ENCODE measurements around the gene RCAN2. TPM values are rescaled to one million over a fixed set of nuclear protein-coding genes. Genes with fewer than 3 reads are reported as not detected.

RCAN2 gene
- total RNA-seq, 1 donor from 2014 or later, result 1.6 TPM

GRCh38 chr6:46220352-46221221 is 270.7 kb downstream of the RCAN2 start:
- peaks cover 0 to 2% (median 2%) of the 10 kb centered on the region in 3 donors for H3K4me1 ChIP-seq (ENCODE audit: control insufficient read depth in 3 of 3, insufficient read depth in 3 of 3, low read length in 3 of 3)
- no peak overlapping the region for H3K27ac ChIP-seq (ENCODE audit: low read depth, low read length)
- peaks cover 0 to 6% (median 0%) of the 10 kb centered on the region in 3 donors for H3K36me3 ChIP-seq (ENCODE audit: control insufficient read depth in 3 of 3, insufficient read depth in 3 of 3, low read length in 3 of 3)
- no peaks in the 10 kb centered on the region for H3K9me3 ChIP-seq (ENCODE audit: control insufficient read depth in 3 of 3, low read length in 3 of 3)
- H3K9ac ChIP-seq (ENCODE audit: low read depth in 1 of 3, low read length in 3 of 3), result no peak overlapping the region
- no peaks in the 10 kb centered on the region for H3K27me3 ChIP-seq (ENCODE audit: control insufficient read depth in 3 of 3, insufficient read depth in 3 of 3, low read length in 3 of 3)
- H3K4me3 ChIP-seq (ENCODE audit: low read length in 3 of 3), result no peak overlapping the region

GRCh38 chr6:46219661-46220060 is 271.6 kb downstream of the RCAN2 start:
- Histone ChIP-seq H3K4me3 (ENCODE audit: low read length in 3 of 3) (no peak overlapping the region), H3K9ac (ENCODE audit: low read depth in 1 of 3, low read length in 3 of 3) (no peak overlapping the region), H3K27ac (ENCODE audit: low read depth, low read length) (no peak overlapping the region), H3K9me3 (ENCODE audit: control insufficient read depth in 3 of 3, low read length in 3 of 3) (no peaks in the 10 kb centered on the region), H3K36me3 (ENCODE audit: control insufficient read depth in 3 of 3, insufficient read depth in 3 of 3, low read length in 3 of 3) (peaks cover 0 to 6% (median 0%) of the 10 kb centered on the region in 3 donors), H3K27me3 (ENCODE audit: control insufficient read depth in 3 of 3, insufficient read depth in 3 of 3, low read length in 3 of 3) (no peaks in the 10 kb centered on the region), H3K4me1 (ENCODE audit: control insufficient read depth in 3 of 3, insufficient read depth in 3 of 3, low read length in 3 of 3) (peaks cover 0 to 2% (median 2%) of the 10 kb centered on the region in 3 donors)

- Histone ChIP-seq H3K36me3 (ENCODE audit: control insufficient read depth in 3 of 3, insufficient read depth in 3 of 3, low read length in 3 of 3) (peaks cover 0 to 6% (median 0%) of the 10 kb centered on the region in 3 donors), H3K9ac (ENCODE audit: low read depth in 1 of 3, low read length in 3 of 3) (no peak overlapping the region), H3K9me3 (ENCODE audit: control insufficient read depth in 3 of 3, low read length in 3 of 3) (no peaks in the 10 kb centered on the region), H3K4me1 (ENCODE audit: control insufficient read depth in 3 of 3, insufficient read depth in 3 of 3, low read length in 3 of 3) (peaks cover 0 to 2% (median 2%) of the 10 kb centered on the region in 3 donors), H3K27ac (ENCODE audit: low read depth, low read length) (no peak overlapping the region), H3K4me3 (ENCODE audit: low read length in 3 of 3) (no peak overlapping the region), H3K27me3 (ENCODE audit: control insufficient read depth in 3 of 3, insufficient read depth in 3 of 3, low read length in 3 of 3) (no peaks in the 10 kb centered on the region)
These were observed 272.8 kb downstream of the RCAN2 start for GRCh38 chr6:46218457-46218856.

- H3K4me3 ChIP-seq (ENCODE audit: low read length in 3 of 3), result no peak overlapping the region
- H3K27ac ChIP-seq (ENCODE audit: low read depth, low read length), result no peak overlapping the region
- H3K4me1 ChIP-seq (ENCODE audit: control insufficient read depth in 3 of 3, insufficient read depth in 3 of 3, low read length in 3 of 3), result peaks cover 0 to 2% (median 2%) of the 10 kb centered on the region in 3 donors
- no peaks in the 10 kb centered on the region for H3K9me3 ChIP-seq (ENCODE audit: control insufficient read depth in 3 of 3, low read length in 3 of 3)
- no peak overlapping the region for H3K9ac ChIP-seq (ENCODE audit: low read depth in 1 of 3, low read length in 3 of 3)
- H3K27me3 ChIP-seq (ENCODE audit: control insufficient read depth in 3 of 3, insufficient read depth in 3 of 3, low read length in 3 of 3), result no peaks in the 10 kb centered on the region
- H3K36me3 ChIP-seq (ENCODE audit: control insufficient read depth in 3 of 3, insufficient read depth in 3 of 3, low read length in 3 of 3), result peaks cover 0 to 4% (median 0%) of the 10 kb centered on the region in 3 donors
These were observed 273.5 kb downstream of the RCAN2 start for GRCh38 chr6:46217671-46218131.

GRCh38 chr6:46216879-46217278 is 274.4 kb downstream of the RCAN2 start:
- no peak overlapping the region for H3K27ac ChIP-seq (ENCODE audit: low read depth, low read length)

GRCh38 chr6:46215777-46216176 is 275.5 kb downstream of the RCAN2 start:
- no peaks in the 10 kb centered on the region for H3K9me3 ChIP-seq (ENCODE audit: control insufficient read depth in 3 of 3, low read length in 3 of 3)
- no peaks in the 10 kb centered on the region for H3K36me3 ChIP-seq (ENCODE audit: control insufficient read depth in 3 of 3, insufficient read depth in 3 of 3, low read length in 3 of 3)
- peaks cover 0 to 2% (median 2%) of the 10 kb centered on the region in 3 donors for H3K4me1 ChIP-seq (ENCODE audit: control insufficient read depth in 3 of 3, insufficient read depth in 3 of 3, low read length in 3 of 3)
- H3K27ac ChIP-seq (ENCODE audit: low read depth, low read length), result no peak overlapping the region
- H3K9ac ChIP-seq (ENCODE audit: low read depth in 1 of 3, low read length in 3 of 3), result no peak overlapping the region
- H3K27me3 ChIP-seq (ENCODE audit: control insufficient read depth in 3 of 3, insufficient read depth in 3 of 3, low read length in 3 of 3), result no peaks in the 10 kb centered on the region
- no peak overlapping the region for H3K4me3 ChIP-seq (ENCODE audit: low read length in 3 of 3)

More at GRCh38 chr6:46216879-46217278, 274.4 kb downstream of the RCAN2 start:
- Histone ChIP-seq H3K4me3 (ENCODE audit: low read length in 3 of 3) (no peak overlapping the region), H3K4me1 (ENCODE audit: control insufficient read depth in 3 of 3, insufficient read depth in 3 of 3, low read length in 3 of 3) (peaks cover 0 to 2% (median 2%) of the 10 kb centered on the region in 3 donors), H3K9me3 (ENCODE audit: control insufficient read depth in 3 of 3, low read length in 3 of 3) (no peaks in the 10 kb centered on the region), H3K27me3 (ENCODE audit: control insufficient read depth in 3 of 3, insufficient read depth in 3 of 3, low read length in 3 of 3) (no peaks in the 10 kb centered on the region), H3K36me3 (ENCODE audit: control insufficient read depth in 3 of 3, insufficient read depth in 3 of 3, low read length in 3 of 3) (no peaks in the 10 kb centered on the region), H3K9ac (ENCODE audit: low read depth in 1 of 3, low read length in 3 of 3) (no peak overlapping the region)

GRCh38 chr6:46215213-46215612 is 276.0 kb downstream of the RCAN2 start:
- no peaks in the 10 kb centered on the region for H3K27me3 ChIP-seq (ENCODE audit: control insufficient read depth in 3 of 3, insufficient read depth in 3 of 3, low read length in 3 of 3)
- no peak overlapping the region for H3K9ac ChIP-seq (ENCODE audit: low read depth in 1 of 3, low read length in 3 of 3)
- peaks cover 0 to 2% (median 2%) of the 10 kb centered on the region in 3 donors for H3K4me1 ChIP-seq (ENCODE audit: control insufficient read depth in 3 of 3, insufficient read depth in 3 of 3, low read length in 3 of 3)
- no peak overlapping the region for H3K4me3 ChIP-seq (ENCODE audit: low read length in 3 of 3)
- H3K36me3 ChIP-seq (ENCODE audit: control insufficient read depth in 3 of 3, insufficient read depth in 3 of 3, low read length in 3 of 3), result no peaks in the 10 kb centered on the region
- H3K27ac ChIP-seq (ENCODE audit: low read depth, low read length), result no peak overlapping the region
- no peaks in the 10 kb centered on the region for H3K9me3 ChIP-seq (ENCODE audit: control insufficient read depth in 3 of 3, low read length in 3 of 3)

GRCh38 chr6:46211917-46212316 is 279.3 kb downstream of the RCAN2 start:
- no peak overlapping the region for H3K4me3 ChIP-seq (ENCODE audit: low read length in 3 of 3)
- H3K9ac ChIP-seq (ENCODE audit: low read depth in 1 of 3, low read length in 3 of 3), result no peak overlapping the region
- peaks cover 0 to 2% (median 0%) of the 10 kb centered on the region in 3 donors for H3K4me1 ChIP-seq (ENCODE audit: control insufficient read depth in 3 of 3, insufficient read depth in 3 of 3, low read length in 3 of 3)
- no peaks in the 10 kb centered on the region for H3K9me3 ChIP-seq (ENCODE audit: control insufficient read depth in 3 of 3, low read length in 3 of 3)
- H3K27ac ChIP-seq (ENCODE audit: low read depth, low read length), result no peak overlapping the region
- H3K27me3 ChIP-seq (ENCODE audit: control insufficient read depth in 3 of 3, insufficient read depth in 3 of 3, low read length in 3 of 3), result no peaks in the 10 kb centered on the region
- H3K36me3 ChIP-seq (ENCODE audit: control insufficient read depth in 3 of 3, insufficient read depth in 3 of 3, low read length in 3 of 3), result no peaks in the 10 kb centered on the region

GRCh38 chr6:46210294-46210693 is 281.0 kb downstream of the RCAN2 start:
- Histone ChIP-seq H3K27me3 (ENCODE audit: control insufficient read depth in 3 of 3, insufficient read depth in 3 of 3, low read length in 3 of 3) (no peaks in the 10 kb centered on the region), H3K36me3 (ENCODE audit: control insufficient read depth in 3 of 3, insufficient read depth in 3 of 3, low read length in 3 of 3) (no peaks in the 10 kb centered on the region), H3K4me3 (ENCODE audit: low read length in 3 of 3) (no peak overlapping the region), H3K9ac (ENCODE audit: low read depth in 1 of 3, low read length in 3 of 3) (no peak overlapping the region), H3K27ac (ENCODE audit: low read depth, low read length) (no peak overlapping the region), H3K4me1 (ENCODE audit: control insufficient read depth in 3 of 3, insufficient read depth in 3 of 3, low read length in 3 of 3) (peaks cover 0 to 2% (median 0%) of the 10 kb centered on the region in 3 donors), H3K9me3 (ENCODE audit: control insufficient read depth in 3 of 3, low read length in 3 of 3) (no peaks in the 10 kb centered on the region)

- H3K9me3 ChIP-seq (ENCODE audit: control insufficient read depth in 3 of 3, low read length in 3 of 3), result no peaks in the 10 kb centered on the region
- H3K27ac ChIP-seq (ENCODE audit: low read depth, low read length), result no peak overlapping the region
- H3K4me3 ChIP-seq (ENCODE audit: low read length in 3 of 3), result no peak overlapping the region
- H3K36me3 ChIP-seq (ENCODE audit: control insufficient read depth in 3 of 3, insufficient read depth in 3 of 3, low read length in 3 of 3), result no peaks in the 10 kb centered on the region
- no peaks in the 10 kb centered on the region for H3K27me3 ChIP-seq (ENCODE audit: control insufficient read depth in 3 of 3, insufficient read depth in 3 of 3, low read length in 3 of 3)
- H3K4me1 ChIP-seq (ENCODE audit: control insufficient read depth in 3 of 3, insufficient read depth in 3 of 3, low read length in 3 of 3), result peaks cover 0 to 2% (median 2%) of the 10 kb centered on the region in 3 donors
- no peak overlapping the region for H3K9ac ChIP-seq (ENCODE audit: low read depth in 1 of 3, low read length in 3 of 3)
These were observed 282.9 kb downstream of the RCAN2 start for GRCh38 chr6:46208303-46208702.

All from skeletal muscle tissue (tissue), 4 donors.